ENCODE measurements around the gene TINCR.
"Not testable (repeated sequence)": the region's sequence is repeated elsewhere in the genome, so short reads cannot be mapped to it uniquely, and the experiment has no call there.

TINCR gene

DNA sequence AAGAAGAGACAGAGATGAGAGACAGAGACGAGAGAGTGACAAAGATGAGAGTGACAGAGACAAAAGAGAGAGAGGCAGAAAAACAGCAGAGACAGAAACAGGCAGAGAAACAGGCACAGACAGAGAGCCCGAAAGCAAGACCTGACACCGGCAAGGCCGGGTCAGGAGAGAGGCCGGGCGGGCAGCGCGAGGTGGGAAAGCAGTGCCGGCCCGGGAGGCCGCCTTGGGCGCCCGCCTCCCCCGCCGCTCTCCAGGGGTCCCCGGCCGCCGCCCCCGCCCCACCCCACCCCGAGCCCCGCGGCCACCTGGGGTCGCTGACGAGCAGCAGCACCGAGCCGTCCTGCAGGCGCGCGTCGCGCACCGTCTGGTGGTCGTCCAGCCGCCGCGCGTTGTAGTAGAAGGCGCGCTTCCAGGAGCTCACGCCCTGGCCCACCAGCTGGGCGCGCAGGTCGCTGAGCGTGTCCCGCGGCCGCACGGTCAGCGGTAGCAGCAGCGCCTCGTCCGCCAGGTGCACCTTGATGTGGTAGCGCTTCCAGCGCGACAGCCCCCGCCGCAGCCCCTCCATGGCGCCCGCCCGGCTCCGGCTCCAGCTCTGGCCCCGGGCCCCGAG, at the start of gene TINCR:
Gene TINCR (minus strand): TSS at position 594 of the 610 bp plus-strand sequence.
- DNase-seq = no peak

GRCh38 chr19:5617080-5617479, 49.3 kb upstream of the TINCR start:
- no peak for DNase-seq

DNA sequence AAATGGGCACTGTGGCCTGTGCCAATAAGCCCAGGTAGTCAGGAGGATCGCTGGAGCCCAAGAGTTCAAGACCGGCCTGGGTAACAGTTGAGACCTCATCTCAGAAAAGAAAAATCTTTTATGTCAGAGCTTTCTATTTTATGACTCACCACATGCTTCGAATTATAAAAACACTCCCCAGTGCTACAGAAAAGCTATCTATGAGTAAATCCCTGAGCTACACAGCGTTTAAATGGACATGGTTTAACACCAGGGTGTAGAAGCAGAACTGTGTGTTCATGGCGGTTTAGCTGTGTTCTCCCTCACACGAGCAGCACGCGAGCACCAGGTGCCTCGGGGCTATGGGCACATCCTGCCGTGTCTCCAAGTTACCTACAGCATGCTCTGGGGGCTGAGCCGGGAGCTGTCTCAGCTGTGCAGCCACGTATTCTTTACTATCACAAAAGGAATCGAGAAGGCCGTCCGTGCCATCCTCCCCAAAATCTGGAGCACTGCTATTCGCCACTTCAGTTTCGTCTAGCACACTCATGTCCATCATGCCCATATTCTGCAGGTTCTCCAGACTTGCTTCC, 48.1 kb upstream of the TINCR start:
- DNase-seq = no peak

DNA sequence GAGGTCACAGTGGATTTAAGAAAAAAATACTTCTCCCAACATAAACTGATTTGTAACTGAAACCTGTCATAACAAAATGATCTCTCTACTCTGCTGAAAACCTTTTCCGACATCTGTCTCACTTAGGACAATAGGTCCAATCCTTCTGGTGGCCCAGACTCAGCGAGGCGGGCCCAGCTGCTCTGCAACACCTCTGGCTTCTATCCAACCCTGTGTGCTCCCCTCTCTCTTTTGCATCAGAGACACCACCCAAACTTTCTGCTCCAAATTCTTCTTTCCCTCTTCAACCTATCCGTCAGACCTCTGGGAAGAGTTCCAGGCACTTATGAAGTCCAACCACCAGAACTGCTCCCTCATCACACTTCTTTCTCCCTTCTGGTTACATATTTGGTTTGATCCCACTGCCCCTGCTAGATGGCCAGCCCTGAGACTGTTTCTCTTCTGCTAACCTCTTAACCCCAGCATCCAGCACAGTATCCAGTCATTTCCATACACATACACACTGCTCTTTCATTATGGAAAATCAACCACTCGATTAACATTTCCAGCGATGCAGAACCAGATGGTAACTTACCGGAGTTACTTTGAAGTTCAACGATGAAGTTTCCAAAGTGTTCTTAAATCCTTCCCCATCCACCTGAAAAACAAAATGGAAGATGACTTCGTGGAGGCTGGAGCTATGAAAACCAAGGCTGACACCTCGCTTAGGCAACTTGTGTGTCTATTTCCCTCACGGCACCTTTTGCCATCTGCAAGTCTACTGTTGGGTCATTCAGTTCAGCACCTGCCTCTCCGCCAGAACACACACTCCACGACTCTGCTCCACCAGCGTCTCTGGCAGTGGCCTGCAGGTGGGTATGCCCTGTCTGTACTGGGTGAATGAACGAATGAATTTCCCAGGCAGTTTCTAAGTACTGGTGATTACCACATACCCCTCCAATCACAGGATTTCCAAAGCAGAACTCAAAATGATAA, 45.4 kb upstream of the TINCR start:
- DNase-seq = no peak

- no peak for DNase-seq
These were observed 42.2 kb upstream of the TINCR start for GRCh38 chr19:5609881-5610448.

DNA sequence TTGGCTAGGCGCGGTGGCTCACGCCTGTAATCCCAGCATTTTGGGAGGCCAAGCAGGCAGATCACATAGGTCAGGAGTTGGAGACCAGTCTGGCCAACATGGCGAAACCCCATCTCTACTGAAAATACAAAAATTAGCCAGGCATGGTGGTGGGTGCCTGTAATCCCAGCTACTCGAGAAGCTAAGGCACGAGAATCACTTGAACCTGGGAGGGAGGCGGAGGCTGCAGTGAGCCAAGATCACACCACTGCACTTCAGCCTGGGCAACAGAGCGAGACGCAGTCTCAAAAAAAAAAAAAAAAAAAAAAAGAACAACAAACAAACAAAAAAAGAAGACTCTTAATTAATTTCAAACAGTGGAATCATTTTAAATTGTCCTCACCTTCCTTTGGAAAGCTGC, 41.0 kb upstream of the TINCR start:
- not testable (repeated sequence) for DNase-seq

DNA sequence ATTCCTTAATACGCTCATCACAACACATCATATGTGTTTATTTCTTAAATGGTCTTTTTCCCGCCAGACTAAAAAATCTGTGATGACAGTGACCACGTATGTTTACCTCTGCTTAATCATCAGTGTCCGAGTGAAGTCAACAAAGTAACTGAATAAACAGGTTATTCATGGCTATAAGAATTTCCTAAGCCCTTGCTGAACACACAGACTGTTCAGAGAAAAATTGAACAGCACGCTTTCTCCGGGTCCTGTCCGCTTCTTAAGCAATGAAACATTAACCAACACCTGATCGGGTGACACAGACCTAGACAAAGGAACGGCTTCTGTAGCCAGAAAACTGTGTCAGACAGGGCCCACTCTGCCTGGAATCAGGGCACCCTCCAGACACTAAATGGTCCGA, 40.5 kb upstream of the TINCR start:
- DNase-seq = no peak

- DNase-seq = no peak
These were observed 39.8 kb upstream of the TINCR start for GRCh38 chr19:5607318-5608275.

DNA sequence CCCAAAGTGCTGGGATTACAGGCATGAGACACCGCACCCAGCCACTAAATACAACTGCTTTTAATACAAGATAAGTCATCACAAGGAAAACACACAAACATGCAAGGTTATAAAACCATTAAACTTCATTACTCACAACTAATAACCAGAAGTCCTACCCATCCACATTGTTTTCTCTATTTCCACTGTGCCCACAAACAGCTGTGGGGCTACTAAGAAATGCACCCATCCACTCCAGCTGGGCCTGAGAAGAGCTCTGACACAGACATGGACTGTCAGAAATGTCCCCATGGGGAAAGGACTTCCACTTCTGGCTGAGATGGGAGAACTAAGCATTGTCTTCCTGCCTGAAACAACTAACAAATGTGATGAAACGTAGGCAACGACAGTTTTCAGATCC, 37.6 kb upstream of the TINCR start:
- no peak for DNase-seq

GRCh38 chr19:5603626-5604025, 35.9 kb upstream of the TINCR start:
- DNase-seq = no peak

- DNase-seq = no peak
These were observed 33.0 kb upstream of the TINCR start for GRCh38 chr19:5600797-5601196.

GRCh38 chr19:5595745-5596144, 28.0 kb upstream of the TINCR start:
- no peak for DNase-seq

DNA sequence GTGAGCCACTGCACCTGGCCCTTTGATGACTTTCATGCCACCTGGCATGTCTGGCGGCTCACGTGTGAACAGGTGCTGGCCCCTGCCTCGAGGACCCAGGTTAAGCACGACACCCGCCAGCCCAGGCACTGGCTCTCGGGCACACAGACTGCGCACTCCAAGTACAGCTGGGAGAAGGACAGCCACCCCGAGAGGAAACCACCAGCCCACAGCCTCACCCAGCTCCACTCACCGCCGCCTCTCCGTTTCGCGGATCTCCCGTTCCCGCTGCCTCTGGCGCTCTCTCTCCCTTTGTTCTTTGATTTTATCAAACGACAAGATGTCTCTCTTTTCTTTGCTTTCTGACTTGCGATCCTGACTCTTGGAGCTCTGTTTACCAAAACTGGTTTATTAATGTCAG, 27.4 kb upstream of the TINCR start:
- no peak for DNase-seq

DNA sequence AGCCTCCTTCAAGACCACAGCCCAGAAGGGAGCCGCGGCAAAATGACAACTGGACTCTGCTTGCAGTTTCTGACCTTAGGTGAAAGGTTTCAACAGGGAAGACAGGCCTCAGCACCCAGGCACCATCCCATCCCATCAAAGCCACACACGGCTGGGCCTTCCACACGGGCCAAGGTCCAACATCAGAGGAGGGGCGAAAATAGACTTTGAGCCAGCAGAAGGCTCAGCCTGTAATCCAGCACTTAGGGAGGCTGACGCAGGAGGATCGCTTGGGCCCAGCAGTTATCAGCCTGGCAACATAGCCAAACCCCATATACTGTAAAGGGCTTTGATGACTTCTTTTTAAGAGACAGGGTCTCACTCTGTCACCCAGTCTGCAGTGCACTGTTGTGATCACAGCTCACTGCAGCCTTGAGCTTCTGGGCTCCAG, 26.8 kb upstream of the TINCR start:
- no peak for DNase-seq

DNA sequence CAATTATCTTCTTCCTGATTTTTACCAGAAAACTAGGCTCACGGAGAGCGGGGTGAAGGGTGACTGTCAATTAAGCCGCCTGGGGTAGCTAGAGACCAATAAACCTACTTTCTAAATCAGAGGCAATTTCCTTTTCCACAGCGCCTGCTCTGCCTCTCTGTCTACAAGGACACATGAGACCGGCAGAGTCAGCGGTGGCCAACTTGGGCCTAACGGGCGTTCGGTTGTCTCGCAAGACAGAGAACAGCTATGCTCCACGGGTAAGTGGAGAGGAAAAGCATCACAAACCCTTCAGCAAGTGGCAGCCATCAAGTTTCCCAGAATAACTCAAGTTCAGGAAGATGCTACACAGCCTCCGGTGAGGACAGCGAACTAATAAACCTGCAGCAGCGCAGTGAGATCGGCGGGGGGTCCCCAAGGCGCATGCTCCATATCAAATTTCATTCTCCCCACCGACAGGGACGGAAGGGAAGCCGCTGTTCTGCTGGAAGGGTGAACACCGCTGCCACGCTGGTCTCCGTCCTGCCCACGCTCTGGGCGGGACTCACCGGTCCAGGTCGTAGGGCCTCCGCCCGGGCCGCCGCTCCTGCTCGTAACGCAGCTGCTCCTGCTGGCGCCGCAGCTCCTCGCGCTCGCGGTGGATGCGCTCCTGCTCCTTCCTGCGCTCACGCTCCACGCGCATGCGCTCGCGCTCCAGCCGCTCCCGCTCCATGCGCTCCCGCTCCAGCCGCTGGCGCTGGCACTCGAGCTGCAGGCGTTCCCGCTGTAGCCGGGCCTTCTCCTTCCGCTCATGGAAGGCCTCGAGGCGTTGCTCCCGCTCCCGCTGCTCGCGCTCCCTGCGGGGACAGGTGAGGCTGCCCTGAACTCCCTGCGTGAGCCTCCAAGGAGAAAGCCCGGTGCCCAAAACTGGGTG, 25.8 kb upstream of the TINCR start:
- no peak for DNase-seq

DNA sequence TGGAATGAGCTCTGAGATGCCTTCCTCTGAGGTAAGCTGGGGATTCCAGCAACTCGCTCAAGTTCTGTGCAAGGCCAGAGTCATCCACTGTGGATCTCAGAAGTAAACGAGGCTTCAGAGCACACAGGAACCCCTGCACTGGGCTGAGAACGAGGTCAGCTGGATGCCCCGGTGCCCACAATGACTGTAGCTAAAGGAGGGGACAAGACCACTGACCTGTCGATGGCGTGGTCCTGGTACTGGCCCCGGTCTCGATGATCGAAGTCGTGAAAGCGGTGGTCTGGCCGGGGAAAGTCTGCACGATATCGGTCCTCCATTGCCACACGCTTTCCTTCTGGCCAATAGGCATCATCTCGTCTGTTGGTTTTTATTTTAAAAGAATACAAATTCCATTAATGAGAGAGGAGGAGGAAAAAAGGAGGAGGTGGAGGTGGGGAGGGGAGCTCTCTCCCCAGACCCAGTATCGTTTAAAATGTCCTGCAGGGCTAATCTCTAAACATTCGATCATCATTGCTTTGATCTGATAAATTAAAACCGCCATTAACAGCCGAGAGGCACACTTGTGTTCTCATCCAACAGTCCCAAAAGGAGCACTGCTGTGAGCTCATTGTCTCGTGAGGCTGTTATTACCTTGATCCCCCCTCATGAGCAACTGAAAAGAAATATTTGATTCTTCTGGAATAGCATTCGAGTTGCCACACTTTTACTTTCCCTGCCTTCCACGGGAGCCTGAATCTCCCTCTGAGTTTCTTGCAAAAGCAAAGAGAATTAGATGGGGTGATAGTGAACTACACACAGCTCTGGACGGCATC, 25.0 kb upstream of the TINCR start:
- DNase-seq = no peak

- no peak for DNase-seq
These were observed 23.7 kb upstream of the TINCR start for GRCh38 chr19:5591476-5591875.

DNA sequence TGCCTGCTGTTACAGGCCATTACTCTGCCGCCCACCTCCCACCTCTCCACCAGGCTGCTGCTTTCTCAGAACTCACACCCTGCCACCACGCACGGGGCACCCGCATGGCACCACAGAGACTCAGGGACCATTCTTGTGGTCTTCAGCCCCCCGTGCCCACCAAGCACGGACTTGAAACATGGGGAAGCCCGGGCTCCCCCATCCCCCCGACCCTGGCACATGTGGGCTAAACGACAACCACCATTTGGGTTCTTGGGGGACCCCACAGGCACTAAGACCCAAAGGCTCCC, 23.1 kb upstream of the TINCR start:
- no peak for DNase-seq

DNA sequence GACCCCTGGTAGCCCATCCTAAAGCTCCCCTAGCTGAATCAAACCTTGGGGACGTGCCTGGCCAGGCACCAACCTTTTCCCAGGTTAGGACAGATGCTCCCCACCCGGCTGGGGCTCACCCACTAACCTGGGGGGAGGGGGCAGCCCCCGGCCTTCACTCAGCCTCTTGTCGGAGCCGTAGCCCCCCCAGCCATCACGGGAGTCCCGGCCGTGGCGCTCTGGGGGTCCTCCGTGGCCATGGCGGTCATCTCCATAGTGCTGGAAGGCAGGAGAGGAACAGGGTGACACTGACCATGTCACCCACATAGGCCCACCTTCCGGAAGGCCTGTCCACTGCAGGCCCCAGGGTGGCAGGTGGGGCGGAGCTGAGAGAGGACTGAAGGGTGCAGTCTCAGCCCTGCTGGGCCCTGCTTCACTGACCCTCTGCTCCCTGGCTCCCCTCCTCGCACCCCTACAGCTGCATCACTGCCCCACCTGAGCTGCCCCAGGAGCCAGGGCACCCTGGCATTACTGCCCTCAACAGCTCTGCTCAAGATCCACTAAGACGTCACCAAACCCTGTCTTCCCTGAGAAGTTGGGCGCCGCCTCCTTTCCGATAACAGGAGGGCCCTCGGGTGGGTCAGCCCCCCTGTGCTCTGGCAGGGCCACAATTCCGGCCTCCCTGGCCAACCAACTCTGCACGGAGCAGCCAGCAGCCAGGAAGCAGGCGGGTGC, 22.6 kb upstream of the TINCR start:
- no peak for DNase-seq

All from activated naive CD4-positive, alpha-beta T cell (primary cell).